ENCODE measurements around the gene DMC1. TPM values are rescaled to one million over a fixed set of nuclear protein-coding genes. Genes with fewer than 3 reads are reported as not detected.

DMC1 gene
- total and polyA plus RNA-seq, 2 of the 13 experiments (the other 11 are each of a cell fraction or from before 2014, with no cell fraction given) = 0.82 TPM; not detected in 1

DNA sequence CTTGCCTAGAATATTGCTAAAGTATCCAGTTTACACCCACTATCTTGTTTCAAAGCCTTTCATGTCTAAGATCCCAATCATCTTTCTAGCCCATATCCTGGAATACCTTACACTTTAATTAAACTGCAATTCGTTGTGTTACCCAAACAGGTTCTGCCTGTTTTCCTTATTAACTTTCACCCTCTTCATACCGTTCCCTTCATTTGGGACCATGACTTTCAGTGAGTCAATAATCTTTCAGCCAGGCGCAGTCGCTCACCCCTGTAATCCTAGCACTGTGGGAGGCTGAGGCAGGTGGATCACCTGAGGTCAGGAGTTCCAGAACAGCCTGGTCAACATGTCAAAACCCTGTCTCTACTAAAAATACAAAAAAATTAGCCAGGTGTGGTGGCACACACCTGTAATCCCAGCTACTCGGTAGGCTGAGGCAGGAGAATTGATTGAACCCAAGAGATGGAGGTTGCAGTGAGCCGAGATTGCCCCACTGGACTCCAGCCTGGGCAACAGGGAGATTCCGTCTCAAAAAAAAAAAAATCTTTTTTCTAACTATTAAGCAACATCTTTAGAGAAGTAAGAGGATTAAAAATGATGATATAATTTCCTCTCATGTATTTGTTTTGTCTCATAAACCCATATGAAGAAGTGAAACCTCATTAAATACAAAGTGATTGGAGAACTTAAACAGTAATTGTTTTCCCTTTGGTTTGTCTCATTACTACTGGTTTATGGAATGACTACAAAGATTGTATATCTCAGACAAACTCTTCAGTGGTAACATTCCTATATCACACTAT lies 20.7 kb downstream of the DMC1 start:
- DNase-seq (ENCODE audit: low spot score) = no peak
- H3K27ac ChIP-seq (ENCODE audit: extremely low read length, insufficient read depth, low read length) = no peak overlapping the region
- CTCF ChIA-PET (ENCODE audit: low intra/inter-chr PET ratio, low total read pairs) = no interaction called here
- no peak overlapping the region for H3K4me3 ChIP-seq (replicated peaks in 1 of 3; ENCODE audit: insufficient read depth in 1 of 3, low read depth in 2 of 3, low read length in 3 of 3)
- BruUV-seq (replicated peaks) = no TSS peak
- no peak for TF ChIP-seq SRSF4 (IDR thresholded peaks at IDR 0.05; ENCODE audit: low read depth, low read length, poor library complexity, severe bottlenecking)
- TF ChIP-seq GZF1 (CRISPR knock-in tag; IDR thresholded peaks at IDR 0.05) = no peak
- TF ChIP-seq, protein P1, sequence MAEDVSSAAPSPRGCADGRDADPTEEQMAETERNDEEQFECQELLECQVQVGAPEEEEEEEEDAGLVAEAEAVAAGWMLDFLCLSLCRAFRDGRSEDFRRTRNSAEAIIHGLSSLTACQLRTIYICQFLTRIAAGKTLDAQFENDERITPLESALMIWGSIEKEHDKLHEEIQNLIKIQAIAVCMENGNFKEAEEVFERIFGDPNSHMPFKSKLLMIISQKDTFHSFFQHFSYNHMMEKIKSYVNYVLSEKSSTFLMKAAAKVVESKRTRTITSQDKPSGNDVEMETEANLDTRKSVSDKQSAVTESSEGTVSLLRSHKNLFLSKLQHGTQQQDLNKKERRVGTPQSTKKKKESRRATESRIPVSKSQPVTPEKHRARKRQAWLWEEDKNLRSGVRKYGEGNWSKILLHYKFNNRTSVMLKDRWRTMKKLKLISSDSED (CRISPR knock-in tag; IDR thresholded peaks at IDR 0.05) = no peak
- no peak for TF ChIP-seq PTBP1 (IDR thresholded peaks at IDR 0.05; ENCODE audit: low read depth, low read length, poor library complexity, severe bottlenecking)
- TF ChIP-seq SMAD1 (CRISPR knock-in tag; IDR thresholded peaks at IDR 0.05; ENCODE audit: borderline replicate concordance, low read depth) = no peak
- TF ChIP-seq, protein P2, sequence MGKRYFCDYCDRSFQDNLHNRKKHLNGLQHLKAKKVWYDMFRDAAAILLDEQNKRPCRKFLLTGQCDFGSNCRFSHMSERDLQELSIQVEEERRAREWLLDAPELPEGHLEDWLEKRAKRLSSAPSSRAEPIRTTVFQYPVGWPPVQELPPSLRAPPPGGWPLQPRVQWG (CRISPR knock-in tag; IDR thresholded peaks at IDR 0.05; ENCODE audit: borderline replicate concordance, low read depth) = no peak
- no peak for TF ChIP-seq FOXJ3 (CRISPR knock-in tag; IDR thresholded peaks at IDR 0.05; ENCODE audit: borderline replicate concordance)
- no peak for TF ChIP-seq FOSL2 (CRISPR knock-in tag; IDR thresholded peaks at IDR 0.05)
- no peak for TF ChIP-seq ZSCAN9 (CRISPR knock-in tag; IDR thresholded peaks at IDR 0.05; ENCODE audit: borderline replicate concordance)
- TF ChIP-seq ZSCAN25 (CRISPR knock-in tag; IDR thresholded peaks at IDR 0.05) = no peak
- TF ChIP-seq ZNF720 (CRISPR knock-in tag; IDR thresholded peaks at IDR 0.05) = no peak
- H3K79me2 ChIP-seq (ENCODE audit: insufficient read depth, low read length) = no peaks in the 10 kb centered on the region
- 26% methylated on average over 7 of the region's 7 CpGs for WGBS (ENCODE audit: low lambda C conversion rate)
- H3K4me1 ChIP-seq (ENCODE audit: insufficient read depth, low read length) = no peaks in the 10 kb centered on the region
- POLR2A ChIA-PET = no interaction called here
- no peak for FAIRE-seq
- H3K9me3 ChIP-seq (ENCODE audit: low read length) = no peaks in the 10 kb centered on the region
- H3K9ac ChIP-seq (ENCODE audit: insufficient read depth, low read depth, low read length) = no peak overlapping the region
- no peak for ATAC-seq
- no peak overlapping the region for H3K4me2 ChIP-seq (ENCODE audit: low read depth, low read length)
- no peaks in the 10 kb centered on the region for H3K36me3 ChIP-seq (replicated peaks in 1 of 2; ENCODE audit: control insufficient read depth in 1 of 2, insufficient read depth in 2 of 2, low read length in 2 of 2)
- H2AFZ ChIP-seq (ENCODE audit: low read length) = no peak overlapping the region
- intact Hi-C loops (cut with micrococcal nuclease; ENCODE audit: unreplicated experiment) = no loop called here
- in situ Hi-C loops (cut with HindIII; ENCODE audit: extremely low pct_ligation_motif_present, low pct_unique_long_range_greater_than_20kb) = no loop called here
- H3K27me3 ChIP-seq (ENCODE audit: control insufficient read depth in 1 of 2, insufficient read depth in 2 of 2, low read length in 2 of 2) = no peaks in the 10 kb centered on the region
- H4K20me1 ChIP-seq (ENCODE audit: insufficient read depth, low read length) = no peaks in the 10 kb centered on the region
